Fibroblast of the aortic adventitia (primary cell): Measurements from ENCODE around the gene GRK1. TPM values are rescaled to one million over a fixed set of nuclear protein-coding genes. Genes with fewer than 3 reads are reported as not detected.

ENCODE experiments used
- DNase-seq: peaks from one replicate; pipeline ENCODE4 v3.0.0-alpha.2; 2010; ENCODE audit warnings: low read depth
- H3K4me3 ChIP-seq: 2 replicates; pipeline ENCODE4 v1.5.1; 2011; ENCODE audit warnings: low read depth, mild to moderate bottlenecking, control low read depth, low read length, moderate library complexity
- CTCF ChIP-seq: IDR thresholded peaks from 2 replicates; pipeline ENCODE4 v1.5.1; 2011; ENCODE audit warnings: mild to moderate bottlenecking, low read length, control low read depth, inconsistent platforms; ENCODE audit not compliant: insufficient read depth
- total RNA-seq: library from RNA; depleted of rRNA; stranded (reverse); fragments of >200 nt; gene quantifications from 2 replicates; pipeline ENCODE4 v1.2.3, GENCODE V29; 2012; ENCODE audit warnings: low replicate concordance

The GRK1 gene
- total RNA-seq, 1 donor: not detected

- TF ChIP-seq CTCF: no peak
- DNase-seq: no peak
- H3K4me3 ChIP-seq: no peak overlapping the region
Measured at GRCh38 chr13:113628291-113629270, 38.4 kb upstream of the GRK1 start.

- no peak overlapping the region for H3K4me3 ChIP-seq
- no peak for DNase-seq
- no peak for TF ChIP-seq CTCF
Measured at GRCh38 chr13:113629866-113630265, 37.2 kb upstream of the GRK1 start.

- H3K4me3 ChIP-seq: no peak overlapping the region
- no peak for DNase-seq
- no peak for TF ChIP-seq CTCF
Measured at GRCh38 chr13:113630296-113630695, 36.7 kb upstream of the GRK1 start.

- no peak for TF ChIP-seq CTCF
- no peak for DNase-seq
- no peak overlapping the region for H3K4me3 ChIP-seq
Measured at GRCh38 chr13:113630804-113631203, 36.2 kb upstream of the GRK1 start.

- DNase-seq: no peak
- no peak overlapping the region for H3K4me3 ChIP-seq
- no peak for TF ChIP-seq CTCF
Measured at GRCh38 chr13:113631341-113632095, 35.5 kb upstream of the GRK1 start.

GRCh38 chr13:113632706-113633484 is 34.1 kb upstream of the GRK1 start:
- TF ChIP-seq CTCF: no peak
- DNase-seq: no peak
- H3K4me3 ChIP-seq: no peak overlapping the region
